Measurements from ENCODE around the gene CYP2E1.
"Not testable (repeated sequence)": the region's sequence is repeated elsewhere in the genome, so short reads cannot be mapped to it uniquely, and the experiment has no call there.

CYP2E1 gene

GRCh38 chr10:133528845-133529575, 1.8 kb downstream of the CYP2E1 start:
- DNase-seq = peak; percentile 13

- DNase-seq = no peak
These were observed 2.4 kb downstream of the CYP2E1 start for GRCh38 chr10:133529576-133529946.

GRCh38 chr10:133530506-133530905, 3.3 kb downstream of the CYP2E1 start:
- no peak for DNase-seq

- no peak for DNase-seq
These were observed 5.7 kb downstream of the CYP2E1 start for GRCh38 chr10:133532871-133533270.

- DNase-seq = no peak
These were observed 7.3 kb downstream of the CYP2E1 start for GRCh38 chr10:133534417-133534816.

- DNase-seq = no peak
These were observed 9.0 kb downstream of the CYP2E1 start for GRCh38 chr10:133536198-133536597.

- no peak for DNase-seq
These were observed 10.7 kb downstream of the CYP2E1 start for GRCh38 chr10:133537546-133538545.

- DNase-seq = not testable (repeated sequence)
These were observed 14.3 kb downstream of the CYP2E1 start for GRCh38 chr10:133541441-133541975.

GRCh38 chr10:133544506-133544905, 17.3 kb downstream of the CYP2E1 start:
- DNase-seq = no peak

- no peak for DNase-seq
These were observed 27.4 kb downstream of the CYP2E1 start for GRCh38 chr10:133554600-133554999.

GRCh38 chr10:133555521-133555920, 28.4 kb downstream of the CYP2E1 start:
- DNase-seq = no peak

- DNase-seq = no peak
These were observed 30.2 kb downstream of the CYP2E1 start for GRCh38 chr10:133557381-133557780.

GRCh38 chr10:133559216-133559615, 32.1 kb downstream of the CYP2E1 start:
- DNase-seq = no peak

- no peak for DNase-seq
These were observed 37.7 kb downstream of the CYP2E1 start for GRCh38 chr10:133564816-133565215.

GRCh38 chr10:133565441-133566294, 38.5 kb downstream of the CYP2E1 start, which contains the start of gene SYCE1:
TSS of gene SYCE1 (minus strand) at chr10:133565583. CDS start at chr10:133565529, 54 bp downstream.
- DNase-seq = no peak

- no peak for DNase-seq
These were observed 40.0 kb downstream of the CYP2E1 start for GRCh38 chr10:133567119-133567518.

GRCh38 chr10:133567609-133568286, 40.6 kb downstream of the CYP2E1 start:
- no peak for DNase-seq

GRCh38 chr10:133568287-133568614, 41.1 kb downstream of the CYP2E1 start:
- DNase-seq = no peak

- not testable (repeated sequence) for DNase-seq
These were observed 41.8 kb downstream of the CYP2E1 start for GRCh38 chr10:133568831-133569527.

- DNase-seq = not testable (repeated sequence)
These were observed 42.6 kb downstream of the CYP2E1 start for GRCh38 chr10:133569801-133570200.

- DNase-seq = not testable (repeated sequence)
These were observed 44.9 kb downstream of the CYP2E1 start for GRCh38 chr10:133572055-133572454.
